ENCODE data around the gene CREB3L4. TPM values are rescaled to one million over a fixed set of nuclear protein-coding genes. Genes with fewer than 3 reads are reported as not detected.
"Not testable (repeated sequence)": the region's sequence is repeated elsewhere in the genome, so short reads cannot be mapped to it uniquely, and the experiment has no call there.

The CREB3L4 gene
- polyA plus RNA-seq, 6 donors from 2014 or later, result 12.2 to 16.9 (median 15.6) TPM

- Mint-ChIP-seq H3K27ac (peak overlapping the region in 1 of 6 donors; percentile 15), H3K4me3 (peak overlapping the region in 2 of 8 donors; percentile 34 to 46), H3K9me3 (no peaks in the 10 kb centered on the region), H3K36me3 (peaks cover under 1 to 4% of the 10 kb centered on the region in 2 donors), H3K4me1 (peaks cover 33 to 60% (median 53%) of the 10 kb centered on the region in 3 donors), H3K27me3 (no peaks in the 10 kb centered on the region)
- ATAC-seq (ENCODE audit: low read depth in 2 of 2) (no peak), DNase-seq (no peak)
Measured at GRCh38 chr1:153970346-153970745, 2.6 kb downstream of the CREB3L4 start.

GRCh38 chr1:153973071-153973470 lies 5.4 kb downstream of the CREB3L4 start:
- Mint-ChIP-seq H3K27ac (peak overlapping the region in 4 of 6 donors; percentile 12 to 83 (median 61)), H3K4me3 (peak overlapping the region in 2 of 8 donors; percentile 30 to 79), H3K27me3 (no peaks in the 10 kb centered on the region), H3K36me3 (peaks cover 4 to 7% of the 10 kb centered on the region in 2 donors), H3K4me1 (peaks cover 33 to 54% (median 51%) of the 10 kb centered on the region in 3 donors), H3K9me3 (no peaks in the 10 kb centered on the region)
- no peak for ATAC-seq (ENCODE audit: low read depth in 2 of 2)
- no peak for DNase-seq

- Mint-ChIP-seq H3K4me3 (peak overlapping the region in 1 of 8 donors; percentile 79), H3K36me3 (peaks cover 4 to 7% of the 10 kb centered on the region in 2 donors), H3K4me1 (peaks cover 30 to 51% (median 50%) of the 10 kb centered on the region in 3 donors), H3K27me3 (no peaks in the 10 kb centered on the region), H3K9me3 (no peaks in the 10 kb centered on the region), H3K27ac (peak overlapping the region in 3 of 6 donors; percentile 51 to 94 (median 52))
- DNase-seq (no peak), ATAC-seq (ENCODE audit: low read depth in 2 of 2) (no peak)
Measured at GRCh38 chr1:153973525-153973924, 5.8 kb downstream of the CREB3L4 start.

DNA sequence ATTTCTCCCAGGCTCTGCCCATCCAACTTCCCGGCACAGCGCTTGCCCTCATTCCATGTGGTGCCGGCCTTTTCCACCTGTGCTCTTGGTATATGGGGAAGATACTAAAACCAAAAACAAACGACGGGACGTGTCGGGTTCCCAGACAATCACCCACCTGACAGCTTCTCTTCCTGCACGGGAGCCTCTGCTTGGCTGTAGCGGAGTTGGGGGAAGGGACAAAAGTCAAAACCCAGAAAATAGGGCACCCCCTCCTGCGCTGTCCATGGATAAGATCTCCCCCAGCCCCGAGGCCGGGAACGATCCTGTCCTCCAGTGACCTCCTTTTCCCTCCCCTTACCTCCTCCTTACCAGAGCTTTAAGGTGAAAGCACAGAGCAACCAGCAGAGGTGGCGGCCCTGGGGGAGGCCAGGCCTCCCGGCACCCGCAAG lies 9.1 kb downstream of the CREB3L4 start:
- peak overlapping the region; percentile 91 to 99 (median 97) for H3K4me3 Mint-ChIP-seq
- peak overlapping the region; percentile 88 to 96 (median 92) for H3K27ac Mint-ChIP-seq
- ATAC-seq (ENCODE audit: low read depth in 2 of 2) (no peak), DNase-seq (no peak)
- H3K36me3 Mint-ChIP-seq, result peaks cover 4 to 7% of the 10 kb centered on the region in 2 donors
- no peaks in the 10 kb centered on the region for H3K27me3 Mint-ChIP-seq
- H3K9me3 Mint-ChIP-seq, result no peaks in the 10 kb centered on the region
- peaks cover 23 to 43% (median 36%) of the 10 kb centered on the region in 3 donors for H3K4me1 Mint-ChIP-seq

- peak; percentile 76 for DNase-seq
- Mint-ChIP-seq H3K4me3 (peak within 1 kb of the TSS; percentile 91 to 99 (median 97)), H3K4me1 (peaks cover 23 to 39% (median 36%) of the 10 kb centered on the region in 3 donors), H3K27me3 (no peaks in the 10 kb centered on the region), H3K27ac (peak within 1 kb of the TSS; percentile 90 to 96 (median 92)), H3K9me3 (no peaks in the 10 kb centered on the region), H3K36me3 (peaks cover 4 to 7% of the 10 kb centered on the region in 2 donors)
- peak; percentile 98 for ATAC-seq (ENCODE audit: low read depth in 2 of 2)
Measured at GRCh38 chr1:153977250-153978240, 9.8 kb downstream of the CREB3L4 start, which contains the start of gene JTB. JTB (minus strand) TSS chr1:153977674; CDS start chr1:153977252, 422 bp downstream.

DNA sequence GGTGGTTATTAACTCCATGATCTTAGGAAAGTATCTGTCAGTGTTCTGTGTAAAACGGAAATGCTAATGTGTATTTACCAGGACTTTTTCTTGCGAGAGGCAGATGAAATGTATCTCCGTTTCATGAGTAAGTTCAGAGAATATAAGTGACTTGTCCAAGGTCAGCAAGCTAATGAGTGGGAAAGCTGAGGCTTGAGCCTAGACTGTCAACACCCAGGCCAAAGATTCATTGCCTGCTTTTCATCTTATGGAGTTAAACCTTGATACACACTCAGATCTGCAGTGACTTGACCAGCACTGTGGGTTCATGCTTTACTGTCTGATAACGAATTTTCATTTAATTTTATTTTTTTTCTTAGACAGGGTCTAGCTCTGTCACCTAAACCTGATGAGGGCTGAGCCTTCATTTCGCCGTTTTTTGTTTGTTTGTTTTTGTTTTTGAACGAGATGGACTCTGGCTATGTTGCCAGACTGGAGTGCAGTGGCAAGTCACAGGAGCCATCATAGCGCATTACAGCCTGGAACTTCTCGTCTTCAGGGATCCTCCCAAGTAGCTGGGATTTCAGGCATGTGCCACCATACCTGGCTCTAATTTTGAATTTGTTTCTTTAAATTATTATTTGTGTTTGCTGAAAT lies 10.7 kb downstream of the CREB3L4 start:
- DNase-seq, result no peak
- Mint-ChIP-seq H3K4me1 (peaks cover 21 to 34% (median 30%) of the 10 kb centered on the region in 3 donors), H3K27ac (peak overlapping the region in 5 of 6 donors; percentile 90 to 95 (median 91)), H3K9me3 (no peaks in the 10 kb centered on the region), H3K4me3 (peak overlapping the region; percentile 91 to 99 (median 97)), H3K27me3 (no peaks in the 10 kb centered on the region), H3K36me3 (peaks cover 4 to 7% of the 10 kb centered on the region in 2 donors)
- no peak for ATAC-seq (ENCODE audit: low read depth in 2 of 2)

GRCh38 chr1:153979091-153979490 lies 11.4 kb downstream of the CREB3L4 start:
- Mint-ChIP-seq H3K4me1 (peaks cover 19 to 34% (median 25%) of the 10 kb centered on the region in 3 donors), H3K4me3 (peak overlapping the region in 6 of 8 donors; percentile 25 to 98 (median 80))
- ATAC-seq (ENCODE audit: low read depth in 2 of 2); H3K27ac Mint-ChIP-seq; DNase-seq; H3K27me3 Mint-ChIP-seq; H3K9me3 Mint-ChIP-seq; H3K36me3 Mint-ChIP-seq: not testable (repeated sequence)

GRCh38 chr1:153981735-153982134 lies 14.0 kb downstream of the CREB3L4 start:
- not testable (repeated sequence) for H3K4me3 Mint-ChIP-seq; ATAC-seq (ENCODE audit: low read depth in 2 of 2); H3K9me3 Mint-ChIP-seq; H3K27me3 Mint-ChIP-seq; DNase-seq; H3K36me3 Mint-ChIP-seq
- H3K4me1 Mint-ChIP-seq, result peaks cover 25 to 35% (median 30%) of the 10 kb centered on the region in 3 donors
- H3K27ac Mint-ChIP-seq, result peak overlapping the region in 1 of 6 donors; percentile 41

DNA sequence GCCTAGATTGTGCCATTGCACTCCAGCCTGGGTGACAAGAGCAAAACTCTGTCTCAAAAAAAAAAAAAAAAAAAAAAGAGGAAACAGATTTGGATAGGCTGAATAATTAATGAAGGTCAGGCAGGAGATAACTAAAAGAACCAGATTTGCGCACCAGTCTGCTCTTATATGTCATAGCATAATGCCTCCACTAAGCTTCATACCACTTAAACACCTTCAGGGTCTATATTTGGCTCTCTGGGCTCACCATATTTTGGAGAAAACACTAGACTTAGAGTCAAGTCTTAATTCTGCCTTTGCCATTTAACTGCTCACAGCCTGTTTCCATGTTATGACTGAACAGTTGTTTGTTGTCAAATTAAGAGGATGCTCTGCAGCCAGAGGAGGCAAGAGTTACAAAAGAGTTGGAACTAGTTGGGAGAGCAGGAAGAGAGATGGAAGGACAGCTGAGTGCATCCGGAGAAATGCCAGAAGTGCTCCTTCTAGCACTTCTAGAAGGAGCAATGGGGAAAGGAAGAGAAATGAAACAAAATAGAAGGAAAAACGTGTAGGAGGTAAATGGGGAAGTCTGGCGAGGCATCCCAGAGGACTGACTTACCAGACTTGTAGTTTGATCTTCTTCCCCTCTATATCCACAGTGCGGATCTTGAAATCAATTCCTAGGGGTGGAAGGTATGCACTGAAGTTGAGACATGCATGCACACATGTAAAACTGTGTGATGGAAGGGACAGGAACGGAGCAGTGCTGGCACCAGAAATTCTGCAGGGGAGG lies 16.6 kb downstream of the CREB3L4 start:
- H3K4me3 Mint-ChIP-seq, result peak overlapping the region in 2 of 8 donors; percentile 25 to 72
- H3K27me3 Mint-ChIP-seq, result no peaks in the 10 kb centered on the region
- no peaks in the 10 kb centered on the region for H3K36me3 Mint-ChIP-seq
- peak overlapping the region in 3 of 6 donors; percentile 19 to 86 (median 53) for H3K27ac Mint-ChIP-seq
- peaks cover 23 to 33% (median 26%) of the 10 kb centered on the region in 3 donors for H3K4me1 Mint-ChIP-seq
- ATAC-seq (ENCODE audit: low read depth in 2 of 2), result peak in 1 of 2 donors; percentile 24
- no peak for DNase-seq
- H3K9me3 Mint-ChIP-seq, result no peaks in the 10 kb centered on the region

DNA sequence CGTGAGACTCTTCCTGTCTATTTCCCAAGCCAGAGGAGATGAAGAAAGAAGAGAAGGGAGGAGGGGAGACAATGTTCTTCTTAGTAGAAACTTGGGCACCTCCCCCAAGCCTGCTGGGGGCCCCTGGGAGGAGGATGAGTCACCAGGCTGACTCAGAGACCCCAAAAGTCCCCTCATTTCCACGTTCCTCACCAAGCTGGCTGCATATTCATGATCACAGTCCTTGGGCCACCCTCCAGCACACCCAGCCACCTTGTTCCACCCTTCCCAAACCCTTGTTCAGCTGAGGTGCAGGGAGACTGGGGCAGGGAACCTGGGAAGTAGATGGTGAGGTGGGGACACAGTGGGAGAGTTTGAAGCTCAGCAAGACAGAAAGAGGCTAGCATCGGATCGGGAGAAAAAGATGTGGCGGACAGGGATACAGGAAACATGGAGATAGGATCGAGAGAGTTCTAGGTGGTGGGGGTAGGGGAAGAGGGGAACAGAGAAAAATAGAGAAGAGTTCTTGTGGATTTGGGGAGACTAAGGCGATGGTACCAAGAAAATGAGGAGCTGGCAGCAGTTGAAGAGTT lies 17.7 kb downstream of the CREB3L4 start:
- ATAC-seq (ENCODE audit: low read depth in 2 of 2) (no peak), DNase-seq (no peak)
- H3K27me3 Mint-ChIP-seq, result no peaks in the 10 kb centered on the region
- peak overlapping the region in 4 of 6 donors; percentile 24 to 87 (median 78) for H3K27ac Mint-ChIP-seq
- peaks cover 0 to 2% of the 10 kb centered on the region in 2 donors for H3K36me3 Mint-ChIP-seq
- no peaks in the 10 kb centered on the region for H3K9me3 Mint-ChIP-seq
- peak overlapping the region; percentile 80 to 92 (median 86) for H3K4me3 Mint-ChIP-seq
- peaks cover 30 to 40% (median 33%) of the 10 kb centered on the region in 3 donors for H3K4me1 Mint-ChIP-seq

DNA sequence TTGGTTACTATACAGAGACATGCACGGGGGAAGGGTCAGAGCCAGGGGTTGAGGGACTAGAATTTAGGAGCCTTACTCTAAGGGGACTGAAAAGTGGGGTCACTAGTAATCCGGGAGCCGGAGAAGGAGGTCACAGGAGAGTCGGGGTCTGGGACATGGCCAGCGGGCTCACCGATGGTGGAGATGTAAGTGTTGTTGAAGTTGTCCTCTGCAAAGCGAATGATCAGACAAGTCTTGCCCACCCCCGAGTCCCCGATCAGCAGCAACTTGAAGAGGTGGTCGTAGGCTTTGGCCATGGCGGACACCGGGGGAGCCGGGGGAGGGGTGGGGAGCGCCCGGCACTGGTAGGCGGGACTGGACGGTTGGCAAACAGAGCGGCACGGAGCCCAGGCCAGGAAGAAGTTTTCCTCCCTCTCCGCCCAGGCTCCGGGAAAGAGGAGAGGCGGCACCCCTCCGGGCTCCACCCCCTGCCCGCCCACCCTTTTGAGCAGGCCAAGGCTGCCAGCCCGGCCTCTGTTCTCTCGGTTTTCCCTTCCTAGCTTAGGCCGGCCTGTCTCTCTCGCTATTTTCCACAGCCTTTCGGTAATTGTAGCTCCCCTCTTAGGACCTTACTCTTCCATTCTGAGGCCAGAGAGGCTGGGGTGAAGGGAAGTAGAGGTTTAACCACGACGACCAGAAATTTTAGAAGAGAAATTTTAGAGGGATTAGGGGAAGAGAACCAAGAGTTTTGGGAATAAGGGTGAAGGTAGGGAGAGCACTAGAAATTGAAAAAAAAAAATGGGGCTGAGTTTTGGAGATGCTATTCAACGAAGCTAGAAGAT lies 18.4 kb downstream of the CREB3L4 start, which contains the start of gene RAB13:
Gene RAB13 (minus strand): TSS at position 399 of the 821 bp plus-strand sequence. CDS start 103 bp downstream, at position 296.
- Mint-ChIP-seq H3K27ac (peak within 1 kb of the TSS; percentile 82 to 98 (median 94)), H3K36me3 (peaks cover 0 to 6% of the 10 kb centered on the region in 2 donors), H3K4me3 (peak within 1 kb of the TSS; percentile 81 to 92 (median 87)), H3K27me3 (no peaks in the 10 kb centered on the region), H3K9me3 (no peaks in the 10 kb centered on the region), H3K4me1 (peaks cover 33 to 46% (median 38%) of the 10 kb centered on the region in 3 donors)
- DNase-seq, result no peak
- ATAC-seq (ENCODE audit: low read depth in 2 of 2), result no peak
